Measurements from ENCODE around the gene ZDHHC15. TPM values are rescaled to one million over a fixed set of nuclear protein-coding genes. Genes with fewer than 3 reads are reported as not detected.
"Not testable (repeated sequence)": the region's sequence is repeated elsewhere in the genome, so short reads cannot be mapped to it uniquely, and the experiment has no call there.

ZDHHC15 gene
- total RNA-seq, result 0.59 and 1.1 TPM in 2 replicates

DNA sequence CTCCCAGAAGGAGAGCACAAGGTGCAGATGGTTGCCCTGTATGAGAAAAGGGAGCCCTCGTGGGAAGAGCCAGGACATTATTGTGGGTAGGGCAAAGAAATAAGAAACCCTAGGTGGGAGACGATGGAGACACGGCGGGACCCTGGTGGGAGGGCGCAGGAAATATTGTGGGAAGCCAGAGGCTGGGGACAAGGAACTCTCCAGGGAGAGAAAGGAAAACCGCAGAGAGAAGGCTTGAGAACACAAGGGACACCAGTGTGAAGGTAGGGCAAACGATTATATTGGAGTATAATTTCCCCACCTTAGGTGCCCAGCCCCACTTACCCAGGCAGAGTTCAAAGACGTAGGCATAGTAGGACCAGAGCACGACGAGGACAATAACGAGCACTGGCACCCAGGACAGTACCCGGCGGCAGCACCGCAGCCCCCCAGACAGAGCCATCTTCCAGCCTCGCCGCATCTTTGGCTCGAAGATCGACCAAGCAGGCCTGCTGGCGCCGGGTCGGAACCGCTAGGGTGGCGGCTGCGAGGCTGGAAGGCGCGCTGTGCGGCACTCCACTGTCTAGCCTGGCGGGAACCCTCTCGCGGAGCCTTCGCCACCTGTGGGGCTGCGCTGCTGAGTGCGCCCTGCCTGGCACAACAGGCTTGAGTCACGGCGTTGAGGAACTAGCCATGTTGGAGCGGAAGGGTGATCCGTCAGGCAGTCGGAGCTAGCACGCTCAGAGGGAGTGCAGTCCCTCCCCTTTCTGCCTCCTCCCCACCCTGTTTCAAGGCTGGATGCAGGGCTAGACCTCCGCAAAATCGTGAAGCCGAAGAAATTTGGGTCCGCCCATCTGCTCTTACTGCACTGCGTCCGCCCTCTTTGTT lies at the start of gene ZDHHC15:
Gene ZDHHC15 (minus strand): TSS at position 473 of the 867 bp plus-strand sequence. CDS start 13 bp downstream, at position 460.
- TF ChIP-seq CTCF (IDR thresholded peaks at IDR 0.05; ENCODE audit: extremely low read depth, low read depth, low read length), result no peak
- DNase-seq (ENCODE audit: insufficient read length, low spot score, missing footprints), result peak; percentile 11
- Histone ChIP-seq H3K27me3 (ENCODE audit: insufficient read depth, low read length) (no peaks in the 10 kb centered on the region), H3K36me3 (ENCODE audit: insufficient read depth, low read length) (no peaks in the 10 kb centered on the region), H3K4me3 (ENCODE audit: insufficient read depth, low read length) (peak within 1 kb of the TSS; percentile 35), H3K79me2 (ENCODE audit: insufficient read depth, low read length) (no peaks in the 10 kb centered on the region), H3K27ac (ENCODE audit: low read depth, low read length) (no peak within 1 kb of the TSS), H3K4me2 (ENCODE audit: insufficient read depth, low read length) (peak within 1 kb of the TSS; percentile 36), H4K20me1 (ENCODE audit: insufficient read depth, low read length) (no peaks in the 10 kb centered on the region), H2AFZ (ENCODE audit: low read length) (peak within 1 kb of the TSS; percentile 68), H3K4me1 (ENCODE audit: insufficient read depth, low read length) (no peaks in the 10 kb centered on the region), H3K9me3 (ENCODE audit: low read depth, low read length) (no peaks in the 10 kb centered on the region)

GRCh38 chrX:75560544-75560943 lies 37.7 kb upstream of the ZDHHC15 start:
- not testable (repeated sequence) for H3K4me1 ChIP-seq (ENCODE audit: insufficient read depth, low read length); H3K27me3 ChIP-seq (ENCODE audit: insufficient read depth, low read length); H3K36me3 ChIP-seq (ENCODE audit: insufficient read depth, low read length); H3K9me3 ChIP-seq (ENCODE audit: low read depth, low read length); H3K4me2 ChIP-seq (ENCODE audit: insufficient read depth, low read length); DNase-seq (ENCODE audit: insufficient read length, low spot score, missing footprints); H4K20me1 ChIP-seq (ENCODE audit: insufficient read depth, low read length); H3K4me3 ChIP-seq (ENCODE audit: insufficient read depth, low read length); H3K27ac ChIP-seq (ENCODE audit: low read depth, low read length); H3K79me2 ChIP-seq (ENCODE audit: insufficient read depth, low read length); H2AFZ ChIP-seq (ENCODE audit: low read length)

DNA sequence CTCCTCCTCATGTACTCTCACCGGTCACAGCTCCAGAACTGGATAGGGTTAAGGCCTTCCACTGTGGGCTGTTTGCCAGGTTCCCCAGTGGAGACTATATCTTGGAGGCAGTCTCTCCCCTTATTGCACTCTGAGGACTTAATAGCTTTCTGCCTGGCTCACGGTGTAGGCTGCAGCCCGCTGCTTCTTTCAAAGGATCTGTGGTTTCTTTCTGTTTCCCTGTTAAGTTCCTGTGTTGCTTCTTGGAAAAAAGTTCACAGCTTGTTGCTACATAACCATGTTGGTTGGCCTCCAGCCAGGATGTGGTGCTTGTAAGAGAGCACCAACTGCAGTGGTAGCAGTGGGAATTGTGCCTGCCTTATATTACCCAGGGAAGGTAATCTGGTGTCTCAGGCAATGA lies 24.9 kb upstream of the ZDHHC15 start:
- TF ChIP-seq CTCF (IDR thresholded peaks at IDR 0.05; ENCODE audit: extremely low read depth, low read depth, low read length), result no peak
- H3K4me2 ChIP-seq (ENCODE audit: insufficient read depth, low read length), result no peak overlapping the region
- H3K4me1 ChIP-seq (ENCODE audit: insufficient read depth, low read length), result no peaks in the 10 kb centered on the region
- H3K36me3 ChIP-seq (ENCODE audit: insufficient read depth, low read length), result no peaks in the 10 kb centered on the region
- no peak overlapping the region for H3K4me3 ChIP-seq (ENCODE audit: insufficient read depth, low read length)
- no peak overlapping the region for H2AFZ ChIP-seq (ENCODE audit: low read length)
- DNase-seq (ENCODE audit: insufficient read length, low spot score, missing footprints), result no peak
- no peaks in the 10 kb centered on the region for H3K79me2 ChIP-seq (ENCODE audit: insufficient read depth, low read length)
- no peak overlapping the region for H3K27ac ChIP-seq (ENCODE audit: low read depth, low read length)
- no peaks in the 10 kb centered on the region for H3K9me3 ChIP-seq (ENCODE audit: low read depth, low read length)
- no peaks in the 10 kb centered on the region for H4K20me1 ChIP-seq (ENCODE audit: insufficient read depth, low read length)
- no peaks in the 10 kb centered on the region for H3K27me3 ChIP-seq (ENCODE audit: insufficient read depth, low read length)

- H3K4me1 ChIP-seq (ENCODE audit: insufficient read depth, low read length), result no peaks in the 10 kb centered on the region
- H3K4me3 ChIP-seq (ENCODE audit: insufficient read depth, low read length), result no peak overlapping the region
- H3K27ac ChIP-seq (ENCODE audit: low read depth, low read length), result no peak overlapping the region
- H3K9me3 ChIP-seq (ENCODE audit: low read depth, low read length), result no peaks in the 10 kb centered on the region
- no peaks in the 10 kb centered on the region for H3K27me3 ChIP-seq (ENCODE audit: insufficient read depth, low read length)
- no peak overlapping the region for H2AFZ ChIP-seq (ENCODE audit: low read length)
- no peaks in the 10 kb centered on the region for H3K36me3 ChIP-seq (ENCODE audit: insufficient read depth, low read length)
- DNase-seq (ENCODE audit: insufficient read length, low spot score, missing footprints), result no peak
- no peaks in the 10 kb centered on the region for H4K20me1 ChIP-seq (ENCODE audit: insufficient read depth, low read length)
- no peaks in the 10 kb centered on the region for H3K79me2 ChIP-seq (ENCODE audit: insufficient read depth, low read length)
- no peak for TF ChIP-seq CTCF (IDR thresholded peaks at IDR 0.05; ENCODE audit: extremely low read depth, low read depth, low read length)
- no peak overlapping the region for H3K4me2 ChIP-seq (ENCODE audit: insufficient read depth, low read length)
These were observed 24.1 kb upstream of the ZDHHC15 start for GRCh38 chrX:75546724-75547511.

Measured in osteoblast (primary cell).